A549 (cell line): ENCODE measurements around the gene TMEM125.

Experiments used
- CBX2 ChIP-seq: fragments of 200-600 bp; sonication (generic); IDR thresholded peaks from 2 replicates; pipeline ENCODE4 v1.6.1; 2016; ENCODE audit warnings: low read depth, mild to moderate bottlenecking, borderline replicate concordance
- EP300 ChIP-seq, 2 experiments: fragments of >200 bp; sonication (Bioruptor Twin); formaldehyde crosslinking; IDR thresholded peaks; 2 replicates in 1 of 2; 3 replicates in 1 of 2; pipeline ENCODE4 v1.6.1; 2016 to 2017
- HDAC2 ChIP-seq: fragments of 200-600 bp; sonication (generic); IDR thresholded peaks from 2 replicates; pipeline ENCODE4 v1.6.1; 2016
- PBX3 ChIP-seq: IDR thresholded peaks from 2 replicates; pipeline ENCODE4 v1.6.1; 2012
- POLR2A ChIP-seq: IDR thresholded peaks from 2 replicates; pipeline ENCODE4 v1.6.1; 2012; ENCODE audit warnings: mild to moderate bottlenecking, low read length
- RAD21 ChIP-seq, 2 experiments: fragments of >200 bp in 1 of 2; sonication (Bioruptor Twin) in 1 of 2; formaldehyde crosslinking in 1 of 2; IDR thresholded peaks in 1 of 2; conservative IDR thresholded peaks in 1 of 2; 2 replicates in 1 of 2; 3 replicates in 1 of 2; pipeline ENCODE4 v1.6.1; 2012 to 2018; ENCODE audit warnings: inconsistent platforms in 1 of 2
- RCOR1 ChIP-seq: fragments of 150-350 bp; IDR thresholded peaks from 2 replicates; pipeline ENCODE4 v1.6.1; 2014; ENCODE audit warnings: antibody characterized with exemption, low read length, low read depth
- RNF2 ChIP-seq: fragments of 200-600 bp; sonication (generic); IDR thresholded peaks from 2 replicates; pipeline ENCODE4 v1.6.1; 2016; ENCODE audit warnings: low read depth, mild to moderate bottlenecking, antibody characterized with exemption, moderate library complexity, borderline replicate concordance
- TF ChIP-seq, protein P1 (sequence below): fragments of >200 bp; sonication (Bioruptor Twin); formaldehyde crosslinking; IDR thresholded peaks from 3 replicates; pipeline ENCODE4 v1.5.1; 2016
- TF ChIP-seq, protein P2 (sequence below): fragments of 200-600 bp; sonication (generic); IDR thresholded peaks from 2 replicates; pipeline ENCODE4 v1.6.1; 2016; ENCODE audit warnings: antibody characterized with exemption, mild to moderate bottlenecking, moderate library complexity
- TF ChIP-seq, protein P3 (sequence below): IDR thresholded peaks from 2 replicates; pipeline ENCODE4 v1.6.1; 2012

DNA sequence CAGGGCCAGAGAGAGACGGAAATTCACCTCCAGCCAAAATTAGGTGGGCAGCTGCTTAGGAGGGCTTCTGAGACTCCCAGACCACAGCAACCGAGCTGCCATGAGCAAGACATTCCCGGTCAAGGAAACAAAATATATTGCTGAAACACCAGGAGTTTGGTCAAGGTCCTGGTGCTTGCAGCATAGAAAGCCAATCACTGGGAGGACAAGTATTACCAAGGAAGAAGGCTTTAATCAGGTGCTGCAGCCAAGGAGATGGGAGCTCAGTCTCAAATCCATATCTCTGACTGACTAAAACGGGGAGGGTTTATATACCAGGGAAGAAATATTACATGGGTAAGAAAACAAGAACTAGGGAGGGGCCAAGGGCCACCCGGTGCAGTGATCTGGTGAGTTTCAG lies 18.8 kb upstream of the TMEM125 start:
- no peak for TF ChIP-seq PBX3
- TF ChIP-seq, protein P1, sequence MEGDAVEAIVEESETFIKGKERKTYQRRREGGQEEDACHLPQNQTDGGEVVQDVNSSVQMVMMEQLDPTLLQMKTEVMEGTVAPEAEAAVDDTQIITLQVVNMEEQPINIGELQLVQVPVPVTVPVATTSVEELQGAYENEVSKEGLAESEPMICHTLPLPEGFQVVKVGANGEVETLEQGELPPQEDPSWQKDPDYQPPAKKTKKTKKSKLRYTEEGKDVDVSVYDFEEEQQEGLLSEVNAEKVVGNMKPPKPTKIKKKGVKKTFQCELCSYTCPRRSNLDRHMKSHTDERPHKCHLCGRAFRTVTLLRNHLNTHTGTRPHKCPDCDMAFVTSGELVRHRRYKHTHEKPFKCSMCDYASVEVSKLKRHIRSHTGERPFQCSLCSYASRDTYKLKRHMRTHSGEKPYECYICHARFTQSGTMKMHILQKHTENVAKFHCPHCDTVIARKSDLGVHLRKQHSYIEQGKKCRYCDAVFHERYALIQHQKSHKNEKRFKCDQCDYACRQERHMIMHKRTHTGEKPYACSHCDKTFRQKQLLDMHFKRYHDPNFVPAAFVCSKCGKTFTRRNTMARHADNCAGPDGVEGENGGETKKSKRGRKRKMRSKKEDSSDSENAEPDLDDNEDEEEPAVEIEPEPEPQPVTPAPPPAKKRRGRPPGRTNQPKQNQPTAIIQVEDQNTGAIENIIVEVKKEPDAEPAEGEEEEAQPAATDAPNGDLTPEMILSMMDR: no peak
- TF ChIP-seq POLR2A: no peak
- no peak for TF ChIP-seq CBX2
- TF ChIP-seq, protein P2, sequence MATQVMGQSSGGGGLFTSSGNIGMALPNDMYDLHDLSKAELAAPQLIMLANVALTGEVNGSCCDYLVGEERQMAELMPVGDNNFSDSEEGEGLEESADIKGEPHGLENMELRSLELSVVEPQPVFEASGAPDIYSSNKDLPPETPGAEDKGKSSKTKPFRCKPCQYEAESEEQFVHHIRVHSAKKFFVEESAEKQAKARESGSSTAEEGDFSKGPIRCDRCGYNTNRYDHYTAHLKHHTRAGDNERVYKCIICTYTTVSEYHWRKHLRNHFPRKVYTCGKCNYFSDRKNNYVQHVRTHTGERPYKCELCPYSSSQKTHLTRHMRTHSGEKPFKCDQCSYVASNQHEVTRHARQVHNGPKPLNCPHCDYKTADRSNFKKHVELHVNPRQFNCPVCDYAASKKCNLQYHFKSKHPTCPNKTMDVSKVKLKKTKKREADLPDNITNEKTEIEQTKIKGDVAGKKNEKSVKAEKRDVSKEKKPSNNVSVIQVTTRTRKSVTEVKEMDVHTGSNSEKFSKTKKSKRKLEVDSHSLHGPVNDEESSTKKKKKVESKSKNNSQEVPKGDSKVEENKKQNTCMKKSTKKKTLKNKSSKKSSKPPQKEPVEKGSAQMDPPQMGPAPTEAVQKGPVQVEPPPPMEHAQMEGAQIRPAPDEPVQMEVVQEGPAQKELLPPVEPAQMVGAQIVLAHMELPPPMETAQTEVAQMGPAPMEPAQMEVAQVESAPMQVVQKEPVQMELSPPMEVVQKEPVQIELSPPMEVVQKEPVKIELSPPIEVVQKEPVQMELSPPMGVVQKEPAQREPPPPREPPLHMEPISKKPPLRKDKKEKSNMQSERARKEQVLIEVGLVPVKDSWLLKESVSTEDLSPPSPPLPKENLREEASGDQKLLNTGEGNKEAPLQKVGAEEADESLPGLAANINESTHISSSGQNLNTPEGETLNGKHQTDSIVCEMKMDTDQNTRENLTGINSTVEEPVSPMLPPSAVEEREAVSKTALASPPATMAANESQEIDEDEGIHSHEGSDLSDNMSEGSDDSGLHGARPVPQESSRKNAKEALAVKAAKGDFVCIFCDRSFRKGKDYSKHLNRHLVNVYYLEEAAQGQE: no peak
- TF ChIP-seq RCOR1: no peak
- TF ChIP-seq RNF2: no peak
- no peak for TF ChIP-seq HDAC2
- no peak for TF ChIP-seq EP300 (IDR thresholded peaks at IDR 0.05)
- no peak for TF ChIP-seq RAD21 (conservative IDR thresholded peaks at IDR 0.05 in 1 of 2, IDR thresholded peaks at IDR 0.05 in 1 of 2)
- TF ChIP-seq, protein P3, sequence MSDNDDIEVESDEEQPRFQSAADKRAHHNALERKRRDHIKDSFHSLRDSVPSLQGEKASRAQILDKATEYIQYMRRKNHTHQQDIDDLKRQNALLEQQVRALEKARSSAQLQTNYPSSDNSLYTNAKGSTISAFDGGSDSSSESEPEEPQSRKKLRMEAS: no peak
